Stomach (tissue), 9 donors: Measurements from ENCODE around the gene SMIM24. TPM values are rescaled to one million over a fixed set of nuclear protein-coding genes. Genes with fewer than 3 reads are reported as not detected.

Experiments
- DNase-seq, 2 donors: peaks; one replicate each; pipeline versions ENCODE4 v3.0.0 to v3.0.0-alpha.2; 2013 to 2019
- H3K27ac ChIP-seq, 5 donors: fragments of 200-600 bp in 4 of 5; sonication (generic) in 4 of 5; one replicate each; pipeline ENCODE4 v1.5.1; 2013 to 2019; ENCODE audit warnings: mild to moderate bottlenecking in 1 of 5, moderate library complexity in 1 of 5
- H3K27me3 ChIP-seq, 3 donors: fragments of 200-600 bp; sonication (generic); one replicate each; pipeline ENCODE4 v1.5.1; 2017 to 2019; ENCODE audit warnings: mixed run types in 1 of 3
- H3K36me3 ChIP-seq, 4 donors: fragments of 200-600 bp; sonication (generic); 1 replicate in 3 of 4; 2 replicates in 1 of 4; pipeline ENCODE4 v1.5.1; 2016 to 2019
- H3K4me1 ChIP-seq, 4 donors: fragments of 200-600 bp; sonication (generic); one replicate each; pipeline ENCODE4 v1.5.1; 2016 to 2019
- H3K4me3 ChIP-seq, 4 donors: fragments of 200-600 bp; sonication (generic) in 3 of 4; one replicate each; pipeline ENCODE4 v1.5.1; 2016 to 2019; ENCODE audit warnings: mild to moderate bottlenecking in 1 of 4
- H3K9me3 ChIP-seq, 4 donors: fragments of 200-600 bp; sonication (generic); one replicate each; pipeline ENCODE4 v1.5.1; 2016 to 2019
- CTCF ChIP-seq, 7 experiments: fragments of 450-650 bp in 4 of 7; fragments of 200-600 bp in 3 of 7; sonication (generic) in 3 of 7; IDR thresholded peaks; one replicate each; pipeline ENCODE4 v1.5.1; 2016 to 2019; ENCODE audit warnings: antibody characterized with exemption in 7 of 7, control low read depth in 2 of 7, mild to moderate bottlenecking in 1 of 7
- EP300 ChIP-seq: sonication (generic); formaldehyde crosslinking; IDR thresholded peaks from one replicate; pipeline ENCODE4 v1.6.1; 2017; ENCODE audit warnings: antibody characterized with exemption
- POLR2A ChIP-seq, 4 donors: fragments of 450-650 bp; IDR thresholded peaks; one replicate each; pipeline ENCODE4 v1.6.1; 2016; ENCODE audit warnings: antibody characterized with exemption in 4 of 4, control low read depth in 2 of 4, mild to moderate bottlenecking in 1 of 4, moderate library complexity in 1 of 4
- POLR2AphosphoS5 ChIP-seq, 3 donors: sonication (generic); formaldehyde crosslinking; IDR thresholded peaks; one replicate each; pipeline ENCODE4 v1.6.1; 2016; ENCODE audit warnings: antibody characterized with exemption in 3 of 3
- WGBS, 5 donors: extraction: QIAGEN DNeasy Blood & Tissue Kit in 3 of 5; methylation state at CpG; one replicate each; pipeline versions ENCODE4 v1.1.5 to v1.1.7; 2013 to 2018; 5-methylcytosine and 5-hydroxymethylcytosine counted together
- intact Hi-C: fragments of 100-400 bp; cut with DNase I; formaldehyde crosslinking; loops from one replicate; pipeline ENCODE4 v1.15.1; 2023; ENCODE audit warnings: low total_unique reads
- polyA plus RNA-seq, 3 donors: library from polyadenylated mRNA; stranded (reverse); fragments of 200-250 nt; gene quantifications; one replicate each; pipeline ENCODE4 v1.2.3, GENCODE V29; 2013
- total RNA-seq, 5 donors: library from RNA; depleted of rRNA; stranded (reverse); fragments of >200 nt; gene quantifications; one replicate each; pipeline versions ENCODE4 v1.1.0 to v1.2.3, GENCODE V29; 2014 to 2016
- donor health status: healthy with polysubstance abuse.
- donor health status: Bipolar disorder and iron deficiency.
- donor health status: healthy.

The SMIM24 gene
- total and polyA plus RNA-seq, 8 donors: 1.4 to 178 (median 68.7) TPM; not detected in 1

GRCh38 chr19:3513229-3514140 lies 33.2 kb upstream of the SMIM24 start:
- intact Hi-C loops: no loop called here
- H3K4me1 ChIP-seq: peaks cover 25 to 99% (median 68%) of the 10 kb centered on the region in 4 donors
- H3K9me3 ChIP-seq: no peaks in the 10 kb centered on the region
- no peak overlapping the region for H3K4me3 ChIP-seq
- H3K27me3 ChIP-seq: no peaks in the 10 kb centered on the region
- TF ChIP-seq POLR2A (IDR thresholded peaks at IDR 0.05): no peak
- no peak for TF ChIP-seq CTCF (IDR thresholded peaks at IDR 0.05)
- TF ChIP-seq POLR2AphosphoS5 (IDR thresholded peaks at IDR 0.05): no peak
- 67 to 86% (median 82%) methylated on average over 16 to 23 of the region's 23 CpGs for WGBS, 5 donors
- H3K36me3 ChIP-seq: peaks cover 8 to 45% (median 35%) of the 10 kb centered on the region in 4 donors
- H3K27ac ChIP-seq: no peak overlapping the region
- peak in 1 of 2 donors; percentile 39 for DNase-seq

GRCh38 chr19:3512562-3513228 lies 32.4 kb upstream of the SMIM24 start:
- H3K27ac ChIP-seq: no peak overlapping the region
- no peak for DNase-seq
- peaks cover 28 to 99% (median 74%) of the 10 kb centered on the region in 4 donors for H3K4me1 ChIP-seq
- TF ChIP-seq EP300 (no peak), CTCF (IDR thresholded peaks at IDR 0.05) (no peak), POLR2AphosphoS5 (IDR thresholded peaks at IDR 0.05) (no peak), POLR2A (IDR thresholded peaks at IDR 0.05) (no peak)
- no peaks in the 10 kb centered on the region for H3K9me3 ChIP-seq
- intact Hi-C loops: no loop called here
- 87 to 96% (median 90%) methylated on average over 5 to 17 of the region's 17 CpGs for WGBS, 5 donors
- H3K36me3 ChIP-seq: peaks cover 8 to 45% (median 32%) of the 10 kb centered on the region in 4 donors
- no peaks in the 10 kb centered on the region for H3K27me3 ChIP-seq
- H3K4me3 ChIP-seq: no peak overlapping the region

GRCh38 chr19:3511506-3512251 lies 31.4 kb upstream of the SMIM24 start:
- intact Hi-C loops: no loop called here
- DNase-seq: no peak
- Histone ChIP-seq H3K27ac (no peak overlapping the region), H3K4me3 (no peak overlapping the region), H3K4me1 (peaks cover 28 to 98% (median 76%) of the 10 kb centered on the region in 4 donors), H3K36me3 (peaks cover 8 to 45% (median 32%) of the 10 kb centered on the region in 4 donors), H3K9me3 (no peaks in the 10 kb centered on the region), H3K27me3 (no peaks in the 10 kb centered on the region)
- TF ChIP-seq CTCF (IDR thresholded peaks at IDR 0.05) (no peak), POLR2AphosphoS5 (IDR thresholded peaks at IDR 0.05) (no peak), EP300 (no peak), POLR2A (IDR thresholded peaks at IDR 0.05) (no peak)
- WGBS, 5 donors: 50 to 77% (median 56%) methylated on average over 22 to 26 of the region's 26 CpGs

GRCh38 chr19:3510727-3511126 lies 30.4 kb upstream of the SMIM24 start:
- TF ChIP-seq POLR2A (IDR thresholded peaks at IDR 0.05): no peak
- no peak for TF ChIP-seq EP300
- TF ChIP-seq POLR2AphosphoS5 (IDR thresholded peaks at IDR 0.05): no peak
- TF ChIP-seq CTCF (IDR thresholded peaks at IDR 0.05): no peak
- H3K4me1 ChIP-seq: peaks cover 18 to 88% (median 70%) of the 10 kb centered on the region in 4 donors
- WGBS, 5 donors: 83 to 90% (median 87%) methylated on average over 19 to 22 of the region's 22 CpGs
- no peak overlapping the region for H3K27ac ChIP-seq
- no peaks in the 10 kb centered on the region for H3K27me3 ChIP-seq
- intact Hi-C loops: no loop called here
- no peak overlapping the region for H3K4me3 ChIP-seq
- H3K36me3 ChIP-seq: peaks cover 8 to 45% (median 32%) of the 10 kb centered on the region in 4 donors
- DNase-seq: no peak
- no peaks in the 10 kb centered on the region for H3K9me3 ChIP-seq
